GM18498 (cell line): Measurements from ENCODE around the gene PDGFRB.
A peak's percentile ranks its signal among the peaks of the same experiment; 100 is the strongest.

Experiments
- ATAC-seq: cut with Tn5 transposase; IDR thresholded peaks from one replicate; pipeline ENCODE4 v1.9.1; 2021; ENCODE audit warnings: mild to moderate bottlenecking, moderate library complexity; ENCODE audit not compliant: unreplicated experiment

PDGFRB gene

GRCh38 chr5:150133581-150134197, 22.0 kb downstream of the PDGFRB start:
- ATAC-seq, result no peak

GRCh38 chr5:150132740-150133139, 22.9 kb downstream of the PDGFRB start:
- ATAC-seq, result no peak

- no peak for ATAC-seq
Observed at GRCh38 chr5:150131978-150132694, 23.5 kb downstream of the PDGFRB start.

GRCh38 chr5:150131461-150131860, 24.2 kb downstream of the PDGFRB start:
- no peak for ATAC-seq

GRCh38 chr5:150130493-150130922, 25.1 kb downstream of the PDGFRB start:
- no peak for ATAC-seq

- ATAC-seq, result peak; percentile 65
Observed at GRCh38 chr5:150129813-150130492, 25.7 kb downstream of the PDGFRB start.

- no peak for ATAC-seq
Observed at GRCh38 chr5:150129454-150129812, 26.2 kb downstream of the PDGFRB start.

- no peak for ATAC-seq
Observed at GRCh38 chr5:150126921-150127265, 28.8 kb downstream of the PDGFRB start.

- no peak for ATAC-seq
Observed at GRCh38 chr5:150126199-150126920, 29.3 kb downstream of the PDGFRB start.

- no peak for ATAC-seq
Observed at GRCh38 chr5:150125334-150125733, 30.3 kb downstream of the PDGFRB start.

GRCh38 chr5:150124596-150124995, 31.0 kb downstream of the PDGFRB start:
- no peak for ATAC-seq

GRCh38 chr5:150124111-150124557, 31.5 kb downstream of the PDGFRB start:
- ATAC-seq, result no peak

GRCh38 chr5:150123542-150123941, 32.1 kb downstream of the PDGFRB start:
- ATAC-seq, result no peak

GRCh38 chr5:150122536-150123481, 32.8 kb downstream of the PDGFRB start:
- no peak for ATAC-seq

GRCh38 chr5:150122158-150122510, 33.5 kb downstream of the PDGFRB start:
- no peak for ATAC-seq

GRCh38 chr5:150121448-150122157, 34.0 kb downstream of the PDGFRB start:
- ATAC-seq, result no peak

- no peak for ATAC-seq
Observed at GRCh38 chr5:150120617-150121447, 34.8 kb downstream of the PDGFRB start.

- ATAC-seq, result no peak
Observed at GRCh38 chr5:150120062-150120441, 35.6 kb downstream of the PDGFRB start.
